GM10248 (cell line): ENCODE data around the gene HOXC12.

Source experiments
- CTCF ChIA-PET: fragments of 300-600 bp; sonication (Branson Sonifier 250); formaldehyde crosslinking; extraction: SDS; loops from one replicate; lab custom pipeline; 2021; ENCODE audit warnings: antibody characterized with exemption; lab: Yijun Ruan, JAX
- POLR2A ChIA-PET: fragments of 350-650 bp; sonication (Branson Sonifier 250); formaldehyde crosslinking; extraction: SDS; loops from one replicate; lab custom pipeline; 2020; ENCODE audit warnings: antibody characterized with exemption; lab: Yijun Ruan, JAX
- DNase-seq: peaks from one replicate; pipeline ENCODE4 v3.0.0; 2012; ENCODE audit errors: extremely low spot score
- CTCF ChIP-seq: IDR thresholded peaks from 2 replicates; pipeline ENCODE4 v1.5.1; 2012; ENCODE audit warnings: mild to moderate bottlenecking, low read depth; ENCODE audit errors: extremely low read depth, missing control alignments, control extremely low read depth

The HOXC12 gene

GRCh38 chr12:53947743-53948142 is 7.0 kb upstream of the HOXC12 start:
- DNase-seq = no peak
- no peak for TF ChIP-seq CTCF
- POLR2A ChIA-PET = no interaction called here
- CTCF ChIA-PET = no interaction called here

- DNase-seq = no peak
- CTCF ChIA-PET = no interaction called here
- POLR2A ChIA-PET = no interaction called here
- no peak for TF ChIP-seq CTCF
Observed at GRCh38 chr12:53948650-53949593, 5.8 kb upstream of the HOXC12 start.

GRCh38 chr12:53949631-53950436 is 4.9 kb upstream of the HOXC12 start:
- ChIA-PET POLR2A (no interaction called here), CTCF (interaction anchor here (3.1 kb wide), 1 partner anchor 83 kb away, joined by 8 read pairs; the partner anchor contains the start of gene HOXC5)
- no peak for DNase-seq
- no peak for TF ChIP-seq CTCF

DNA sequence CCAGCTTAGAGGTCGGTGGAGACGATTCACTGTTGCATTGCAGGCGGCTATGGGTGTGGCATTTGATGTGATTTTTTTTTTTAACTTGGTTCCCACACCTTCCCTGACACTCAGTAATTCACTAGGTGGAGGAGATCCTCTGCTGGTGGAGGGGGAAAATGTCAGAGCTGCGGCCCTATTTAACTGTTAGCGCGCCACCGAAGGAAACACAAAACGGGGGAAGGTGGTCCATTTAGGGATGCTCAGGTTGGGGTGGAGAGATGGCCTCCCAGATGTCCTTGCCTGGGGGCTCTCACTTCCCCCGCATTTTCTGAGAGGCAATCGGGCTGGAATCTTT is 4.3 kb upstream of the HOXC12 start:
- ChIA-PET CTCF (interaction anchor here (3.1 kb wide), 1 partner anchor 82 kb away, joined by 8 read pairs; the partner anchor contains the start of gene HOXC5), POLR2A (no interaction called here)
- DNase-seq = no peak
- no peak for TF ChIP-seq CTCF

- CTCF ChIA-PET = interaction anchor here (3.1 kb wide), 1 partner anchor 82 kb away, joined by 8 read pairs; the partner anchor contains the start of gene HOXC5
- no peak for DNase-seq
- no peak for TF ChIP-seq CTCF
- POLR2A ChIA-PET = no interaction called here
Observed at GRCh38 chr12:53950789-53951576, 3.7 kb upstream of the HOXC12 start.

- no peak for TF ChIP-seq CTCF
- CTCF ChIA-PET = interaction anchor here (1.0 to 3.1 kb wide), 2 partner anchors 11 to 81 kb away, joined by 3 to 8 read pairs; partner anchors contain the start of gene HOXC5
- no peak for DNase-seq
- POLR2A ChIA-PET = no interaction called here
Observed at GRCh38 chr12:53951577-53952334, 2.9 kb upstream of the HOXC12 start.
